Kidney (tissue), 14 donors: ENCODE results near the gene ADAM10. TPM values are rescaled to one million over a fixed set of nuclear protein-coding genes. Genes with fewer than 3 reads are reported as not detected.

Source experiments
- DNase-seq, 5 donors: peaks; one replicate each; pipeline ENCODE4 v3.0.0-alpha.2; 2013 to 2020
- FAIRE-seq: peaks from 2 replicates; lab custom pipeline; 2012; peaks lifted over from hg19 to GRCh38; lab: Jason Lieb, UNC
- H3K27ac ChIP-seq, 2 donors: one replicate each; pipeline ENCODE4 v1.7.0; 2013; ENCODE audit warnings: low read depth in 2 of 2, low read length in 2 of 2, inconsistent platforms in 1 of 2
- H3K27me3 ChIP-seq: one replicate; pipeline ENCODE4 v1.7.1; 2013; ENCODE audit warnings: low read length, inconsistent platforms; ENCODE audit not compliant: control insufficient read depth, insufficient read depth
- H3K36me3 ChIP-seq, 3 donors: one replicate each; pipeline versions ENCODE4 v1.7.0 to v1.7.1; 2013; ENCODE audit warnings: low read length in 3 of 3, control low read depth in 1 of 3, inconsistent platforms in 1 of 3; ENCODE audit not compliant: insufficient read depth in 3 of 3, control insufficient read depth in 2 of 3
- H3K4me1 ChIP-seq, 3 donors: one replicate each; pipeline versions ENCODE4 v1.7.0 to v1.7.1; 2013; ENCODE audit warnings: low read length in 3 of 3, inconsistent platforms in 1 of 3, low read depth in 1 of 3; ENCODE audit not compliant: control insufficient read depth in 2 of 3, insufficient read depth in 2 of 3
- H3K4me3 ChIP-seq, 3 donors: one replicate each; pipeline versions ENCODE4 v1.7.0 to v1.8.1; 2013; ENCODE audit warnings: low read length in 3 of 3, control low read depth in 1 of 3, inconsistent platforms in 1 of 3
- H3K9ac ChIP-seq, 3 donors: one replicate each; pipeline versions ENCODE4 v1.7.0 to v1.7.1; 2013; ENCODE audit warnings: low read length in 3 of 3, control low read depth in 1 of 3, inconsistent platforms in 1 of 3
- H3K9me3 ChIP-seq, 3 donors: one replicate each; pipeline versions ENCODE4 v1.7.0 to v1.7.1; 2013; ENCODE audit warnings: low read length in 3 of 3, control low read depth in 1 of 3, inconsistent platforms in 1 of 3; ENCODE audit not compliant: control insufficient read depth in 2 of 3, insufficient read depth in 1 of 3
- intact Hi-C: fragments of 100-400 bp; cut with DNase I; formaldehyde crosslinking; loops from one replicate; pipeline ENCODE4 v1.11.1; 2022
- polyA plus RNA-seq: library from polyadenylated mRNA; stranded (reverse); fragments of 350-450 nt; fragmentation: Illumina TruSeq; extraction: RNeasy Lipid Tissue Mini Kit (QIAGEN cat#74804); gene quantifications from one replicate; pipeline ENCODE4 v1.2.3, GENCODE V29; 2014; ENCODE audit warnings: low read depth, low replicate concordance; ENCODE audit not compliant: insufficient read depth
- total RNA-seq: library from RNA; stranded (reverse); fragmentation: NEBNext Ultra II Directional; extraction: Animal tissue kit (Norgen Biotek cat#: 25700); gene quantifications from one replicate; pipeline ENCODE4 v1.2.1, GENCODE V29; 2021
- TF ChIP-seq, protein P1 (sequence below): IDR thresholded peaks from 3 replicates; pipeline ENCODE4 v1.5.1; 2012; ENCODE audit warnings: mild to moderate bottlenecking, moderate library complexity, borderline replicate concordance; ENCODE audit not compliant: insufficient read depth; ENCODE audit errors: extremely low read depth
- donor health status: control.
- donor health status: control.
- donor health status: control.
- donor health status: control.
- donor health status: control.
- donor health status: DM: yes; HTN: yes; CAD: no.
- donor health status: Normal renal cell carcinoma (clear cell type).

ADAM10 gene
- total and polyA plus RNA-seq, 2 donors from 2014 or later = 19.5 to 235 TPM

DNA sequence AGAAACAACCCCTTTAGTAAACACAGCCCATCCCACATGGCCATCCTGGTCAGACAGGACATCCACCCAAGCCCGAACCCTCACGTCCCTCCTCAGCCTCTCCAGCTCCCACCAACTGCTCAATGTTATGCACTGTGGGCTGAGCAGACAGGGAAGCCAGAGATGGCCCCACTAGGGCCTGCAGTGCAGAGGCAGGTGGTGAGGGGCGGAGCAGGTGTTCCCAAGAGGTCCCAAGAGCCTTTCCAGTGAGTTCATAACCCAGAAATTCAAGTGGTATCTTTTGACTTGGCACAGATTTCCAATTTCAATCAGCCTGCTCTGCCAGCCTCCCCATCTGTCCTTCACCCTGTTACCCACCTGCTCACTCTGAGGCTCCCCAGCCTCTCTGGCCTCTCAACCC lies 187.4 kb downstream of the ADAM10 start:
- no peak overlapping the region for H3K4me3 ChIP-seq
- TF ChIP-seq, protein P1, sequence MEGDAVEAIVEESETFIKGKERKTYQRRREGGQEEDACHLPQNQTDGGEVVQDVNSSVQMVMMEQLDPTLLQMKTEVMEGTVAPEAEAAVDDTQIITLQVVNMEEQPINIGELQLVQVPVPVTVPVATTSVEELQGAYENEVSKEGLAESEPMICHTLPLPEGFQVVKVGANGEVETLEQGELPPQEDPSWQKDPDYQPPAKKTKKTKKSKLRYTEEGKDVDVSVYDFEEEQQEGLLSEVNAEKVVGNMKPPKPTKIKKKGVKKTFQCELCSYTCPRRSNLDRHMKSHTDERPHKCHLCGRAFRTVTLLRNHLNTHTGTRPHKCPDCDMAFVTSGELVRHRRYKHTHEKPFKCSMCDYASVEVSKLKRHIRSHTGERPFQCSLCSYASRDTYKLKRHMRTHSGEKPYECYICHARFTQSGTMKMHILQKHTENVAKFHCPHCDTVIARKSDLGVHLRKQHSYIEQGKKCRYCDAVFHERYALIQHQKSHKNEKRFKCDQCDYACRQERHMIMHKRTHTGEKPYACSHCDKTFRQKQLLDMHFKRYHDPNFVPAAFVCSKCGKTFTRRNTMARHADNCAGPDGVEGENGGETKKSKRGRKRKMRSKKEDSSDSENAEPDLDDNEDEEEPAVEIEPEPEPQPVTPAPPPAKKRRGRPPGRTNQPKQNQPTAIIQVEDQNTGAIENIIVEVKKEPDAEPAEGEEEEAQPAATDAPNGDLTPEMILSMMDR = no peak
- intact Hi-C loops = no loop called here
- no peak overlapping the region for H3K27ac ChIP-seq
- no peaks in the 10 kb centered on the region for H3K4me1 ChIP-seq
- no peak overlapping the region for H3K9ac ChIP-seq
- DNase-seq = no peak
- no peaks in the 10 kb centered on the region for H3K27me3 ChIP-seq
- no peaks in the 10 kb centered on the region for H3K9me3 ChIP-seq
- no peak for FAIRE-seq
- H3K36me3 ChIP-seq = no peaks in the 10 kb centered on the region

DNA sequence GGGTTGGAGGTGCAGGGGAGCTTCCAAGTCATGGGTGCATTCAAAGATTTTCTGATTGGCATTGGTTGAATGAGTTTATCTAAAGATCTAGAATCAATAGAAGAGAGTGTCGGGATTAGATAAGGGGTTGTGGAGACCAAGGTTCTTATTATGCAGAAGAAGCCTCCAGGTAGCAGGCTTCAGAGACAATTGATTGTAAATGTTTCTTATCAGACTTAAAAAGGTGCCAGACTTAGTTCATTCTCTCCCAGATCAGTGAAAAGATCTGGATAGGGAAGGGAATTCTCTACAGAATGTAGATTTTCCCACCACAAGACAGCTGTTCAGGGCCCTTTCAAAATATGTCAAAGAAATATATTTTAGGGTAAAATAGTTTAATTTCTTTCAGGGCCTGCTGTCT lies 188.2 kb downstream of the ADAM10 start:
- Histone ChIP-seq H3K27ac (no peak overlapping the region), H3K4me3 (no peak overlapping the region), H3K27me3 (no peaks in the 10 kb centered on the region), H3K36me3 (no peaks in the 10 kb centered on the region), H3K4me1 (no peaks in the 10 kb centered on the region), H3K9ac (no peak overlapping the region), H3K9me3 (no peaks in the 10 kb centered on the region)
- DNase-seq (no peak), FAIRE-seq (no peak)
- TF ChIP-seq, protein P1 = no peak
- intact Hi-C loops = no loop called here

DNA sequence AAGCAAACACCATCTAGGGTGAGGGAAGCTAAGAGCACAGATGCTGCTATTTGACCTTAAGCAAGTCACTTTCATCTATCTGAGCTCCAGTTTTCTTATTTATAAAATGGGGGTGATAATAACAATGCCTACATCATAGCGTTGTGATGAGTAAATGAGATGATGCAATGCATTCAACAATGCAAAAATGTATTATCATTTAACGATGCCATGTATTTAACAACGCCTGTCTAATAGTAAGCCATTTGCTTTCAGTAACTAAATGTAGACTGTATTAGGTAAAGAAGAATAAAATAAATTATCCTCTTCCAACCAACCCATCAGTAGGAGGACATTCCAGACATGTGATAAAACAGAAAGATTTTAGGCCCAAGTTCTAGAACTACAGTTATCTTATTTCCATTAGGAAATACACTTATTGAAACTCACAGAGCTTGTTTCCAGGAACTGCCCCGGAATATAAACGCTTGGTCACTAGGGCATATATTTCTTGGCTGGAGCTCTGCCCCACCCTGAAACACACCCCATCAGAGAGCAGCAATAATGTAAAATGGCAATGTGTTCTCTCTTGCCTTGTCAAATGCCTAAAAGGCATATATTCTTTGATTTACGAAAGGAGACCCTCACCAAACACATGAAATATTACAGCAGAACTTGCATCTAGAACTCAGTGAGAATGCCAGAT lies 189.5 kb downstream of the ADAM10 start:
- DNase-seq (no peak), FAIRE-seq (no peak)
- H3K9me3 ChIP-seq = no peaks in the 10 kb centered on the region
- intact Hi-C loops = no loop called here
- TF ChIP-seq, protein P1 = no peak
- H3K27me3 ChIP-seq = no peaks in the 10 kb centered on the region
- H3K9ac ChIP-seq = no peak overlapping the region
- H3K4me3 ChIP-seq = no peak overlapping the region
- H3K36me3 ChIP-seq = no peaks in the 10 kb centered on the region
- no peak overlapping the region for H3K27ac ChIP-seq
- H3K4me1 ChIP-seq = no peaks in the 10 kb centered on the region

DNA sequence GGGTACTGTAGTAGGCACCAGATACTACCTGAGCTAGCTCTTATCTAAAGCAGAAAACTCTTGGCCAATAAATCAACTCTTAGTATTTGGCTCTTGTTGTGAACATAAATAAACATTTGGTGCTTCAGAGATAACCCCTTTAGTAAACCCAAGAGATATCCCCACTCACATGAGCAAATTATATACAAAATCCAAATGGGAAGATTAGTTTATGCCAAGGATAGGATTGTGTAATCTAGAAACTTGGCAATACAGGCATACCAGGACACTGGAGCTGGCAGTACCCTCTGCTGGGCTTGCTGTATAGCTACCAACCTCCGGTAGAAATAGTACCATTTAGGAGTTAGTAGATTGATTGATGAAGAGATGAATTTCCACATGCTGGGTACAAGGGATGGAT lies 190.7 kb downstream of the ADAM10 start:
- H3K4me3 ChIP-seq = no peak overlapping the region
- no peak for DNase-seq
- no peaks in the 10 kb centered on the region for H3K36me3 ChIP-seq
- H3K27me3 ChIP-seq = no peaks in the 10 kb centered on the region
- no peaks in the 10 kb centered on the region for H3K9me3 ChIP-seq
- TF ChIP-seq, protein P1 = no peak
- H3K4me1 ChIP-seq = no peaks in the 10 kb centered on the region
- intact Hi-C loops = no loop called here
- H3K9ac ChIP-seq = no peak overlapping the region
- FAIRE-seq = no peak
- H3K27ac ChIP-seq = no peak overlapping the region
